K562 (cell line): ENCODE measurements around the gene PTTG1IP. TPM values are rescaled to one million over a fixed set of nuclear protein-coding genes. Genes with fewer than 3 reads are reported as not detected.

Experiments
- BDP1 ChIP-seq: IDR thresholded peaks from 3 replicates; pipeline ENCODE4 v1.6.1; 2011; ENCODE audit not compliant: insufficient read length, insufficient read depth
- CXXC5 ChIP-seq: fragments of 250-450 bp; sonication (Bioruptor Pico); IDR thresholded peaks from 2 replicates; pipeline ENCODE4 v1.8.0; 2022; ENCODE audit warnings: inconsistent platforms, mild to moderate bottlenecking, moderate library complexity
- HEY1 ChIP-seq: fragments of 250-450 bp; sonication (Bioruptor Pico); IDR thresholded peaks from 2 replicates; pipeline ENCODE4 v1.5.0; 2020; ENCODE audit warnings: mild to moderate bottlenecking, moderate library complexity, borderline replicate concordance
- MEF2D ChIP-seq: conservative IDR thresholded peaks from 2 replicates; pipeline ENCODE4 v1.6.1; 2016; ENCODE audit warnings: low read depth, missing genetic modification characterization, missing compliant biosample characterization
- NEUROD1 ChIP-seq: fragments of 150-350 bp; IDR thresholded peaks from 2 replicates; pipeline ENCODE4 v1.6.1; 2014; ENCODE audit warnings: borderline replicate concordance, low read length, low read depth; ENCODE audit not compliant: partially characterized antibody
- RFX7 ChIP-seq: fragments of 250-450 bp; sonication (Bioruptor Pico); IDR thresholded peaks from 2 replicates; pipeline ENCODE4 v1.5.1; 2021; ENCODE audit warnings: mild to moderate bottlenecking
- SLC30A9 ChIP-seq: fragments of 250-450 bp; sonication (Bioruptor Pico); IDR thresholded peaks from 2 replicates; pipeline ENCODE4 v1.8.0; 2022; ENCODE audit warnings: mild to moderate bottlenecking, moderate library complexity
- SRSF7 ChIP-seq: fragments of 200-400 bp; formaldehyde crosslinking; optimal IDR thresholded peaks from 2 replicates; pipeline ENCODE3; 2017; ENCODE audit warnings: mild to moderate bottlenecking, low read depth, low read length
- STAG1 ChIP-seq: sonication (generic); formaldehyde crosslinking; IDR thresholded peaks from 2 replicates; pipeline ENCODE4 v1.5.0; 2020; ENCODE audit warnings: missing genetic modification reagents, borderline replicate concordance
- TSC22D4 ChIP-seq: fragments of 450-650 bp; IDR thresholded peaks from 2 replicates; pipeline ENCODE4 v1.6.1; 2016; ENCODE audit warnings: missing genetic modification characterization, missing biosample characterization, control low read depth
- ZC3H4 ChIP-seq: sonication (generic); formaldehyde crosslinking; IDR thresholded peaks from 2 replicates; pipeline ENCODE4 v1.9.0; 2021; ENCODE audit warnings: missing genetic modification reagents, borderline replicate concordance
- ZFPM2 ChIP-seq: fragments of 250-450 bp; sonication (Bioruptor Pico); IDR thresholded peaks from 2 replicates; pipeline ENCODE4 v1.5.1; 2022; ENCODE audit warnings: mild to moderate bottlenecking
- ZNF212 ChIP-seq: fragments of 450-650 bp; formaldehyde crosslinking; IDR thresholded peaks from 2 replicates; pipeline ENCODE4 v1.4.0; 2020; ENCODE audit warnings: mild to moderate bottlenecking
- polyA plus RNA-seq, 8 experiments: library from polyadenylated mRNA; depleted of rRNA in 4 of 8; stranded (reverse) in 5 of 8; unstranded in 3 of 8; fragments of >200 nt; fragmentation: Nextera tagmentation in 2 of 8; fragmentation: Illumina TruSeq in 1 of 8; extraction: Ambion mirVana in 2 of 8; extraction: Trizol in 1 of 8; gene quantifications; 2 replicates each; pipeline versions ENCODE4 v1.2.1 to v1.2.3, GENCODE V29; 2011 to 2014; ENCODE audit warnings: inconsistent platforms in 1 of 8, missing spikeins in 1 of 8
- total RNA-seq, 7 experiments: library from RNA; depleted of rRNA in 6 of 7; stranded (reverse); fragments of >200 nt in 6 of 7; fragmentation: Illumina TruSeq in 2 of 7; extraction: Trizol in 2 of 7; gene quantifications; 2 replicates each; pipeline versions ENCODE4 v1.2.1 to v1.2.3, GENCODE V29; 2011 to 2021; ENCODE audit warnings: low replicate concordance in 1 of 7
- TF ChIP-seq, protein P1 (sequence below): fragments of 450-650 bp; IDR thresholded peaks from 2 replicates; pipeline ENCODE4 v1.6.1; 2016
- TF ChIP-seq, protein P2 (sequence below): fragments of 250-450 bp; sonication (Bioruptor Pico); IDR thresholded peaks from 2 replicates; pipeline ENCODE4 v1.5.0; 2021; ENCODE audit warnings: mild to moderate bottlenecking, moderate library complexity
- TF ChIP-seq, protein P3 (sequence below), 2 experiments: fragments of 250-450 bp in 1 of 2; fragments of 450-650 bp in 1 of 2; sonication (Bioruptor Pico) in 1 of 2; IDR thresholded peaks; 2 replicates each; pipeline versions ENCODE4 v1.6.1 to v1.8.0; 2016 to 2021; ENCODE audit warnings: mild to moderate bottlenecking in 2 of 2, moderate library complexity in 2 of 2, missing compliant biosample characterization in 1 of 2, missing genetic modification characterization in 1 of 2
- TF ChIP-seq, protein P4 (sequence below): conservative IDR thresholded peaks from 2 replicates; pipeline ENCODE4 v1.6.1; 2011; ENCODE audit warnings: low read depth, mild to moderate bottlenecking, low read length; ENCODE audit not compliant: control insufficient read depth

PTTG1IP gene
- total and polyA plus RNA-seq, 9 of the 15 experiments (the other 6 are each of a cell fraction or from before 2014, with no cell fraction given), result 5.0 to 99.3 (median 82.4) TPM

DNA sequence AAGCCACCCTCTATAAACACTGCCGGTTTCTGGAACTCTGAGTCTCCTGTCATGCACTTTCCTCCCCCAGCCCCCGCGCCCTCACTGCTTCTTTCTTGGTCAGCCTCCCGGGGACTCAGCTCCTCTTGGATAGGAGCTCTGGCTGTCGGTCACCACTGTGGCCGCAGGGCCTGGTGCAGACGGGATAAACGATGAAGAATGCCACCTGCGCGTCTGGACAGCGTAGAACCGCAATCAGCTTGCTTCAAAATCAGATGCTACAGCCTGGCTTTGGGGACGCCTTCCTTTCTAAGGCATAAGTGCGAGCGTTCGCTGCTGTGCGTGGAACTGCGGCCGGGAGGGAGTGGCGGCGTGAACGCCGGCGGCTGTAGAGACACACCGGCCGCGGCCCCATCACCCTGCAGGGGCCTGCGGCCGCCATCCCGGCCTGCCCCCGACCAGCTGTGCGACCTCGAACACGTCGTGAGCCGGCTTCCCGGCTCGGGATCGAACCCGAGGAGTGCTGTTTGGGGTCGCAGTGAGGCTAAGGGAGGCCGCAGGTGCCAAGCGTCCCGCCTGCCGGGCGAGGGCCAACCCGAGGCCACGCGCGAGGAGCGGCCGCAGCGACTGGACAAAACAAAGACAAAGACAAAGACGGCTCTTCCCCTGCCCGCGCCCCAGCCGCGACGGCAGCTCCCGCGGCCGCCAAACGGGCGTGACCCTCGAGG, 688 bp downstream of the PTTG1IP start (continued):
- no peak for TF ChIP-seq RFX7 (CRISPR knock-in tag)
- peak; percentile 15 for TF ChIP-seq NEUROD1
- no peak for TF ChIP-seq MEF2D (tag)
- TF ChIP-seq, protein P1, sequence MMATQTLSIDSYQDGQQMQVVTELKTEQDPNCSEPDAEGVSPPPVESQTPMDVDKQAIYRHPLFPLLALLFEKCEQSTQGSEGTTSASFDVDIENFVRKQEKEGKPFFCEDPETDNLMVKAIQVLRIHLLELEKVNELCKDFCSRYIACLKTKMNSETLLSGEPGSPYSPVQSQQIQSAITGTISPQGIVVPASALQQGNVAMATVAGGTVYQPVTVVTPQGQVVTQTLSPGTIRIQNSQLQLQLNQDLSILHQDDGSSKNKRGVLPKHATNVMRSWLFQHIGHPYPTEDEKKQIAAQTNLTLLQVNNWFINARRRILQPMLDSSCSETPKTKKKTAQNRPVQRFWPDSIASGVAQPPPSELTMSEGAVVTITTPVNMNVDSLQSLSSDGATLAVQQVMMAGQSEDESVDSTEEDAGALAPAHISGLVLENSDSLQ, result peak; percentile 85
- TF ChIP-seq, protein P2, sequence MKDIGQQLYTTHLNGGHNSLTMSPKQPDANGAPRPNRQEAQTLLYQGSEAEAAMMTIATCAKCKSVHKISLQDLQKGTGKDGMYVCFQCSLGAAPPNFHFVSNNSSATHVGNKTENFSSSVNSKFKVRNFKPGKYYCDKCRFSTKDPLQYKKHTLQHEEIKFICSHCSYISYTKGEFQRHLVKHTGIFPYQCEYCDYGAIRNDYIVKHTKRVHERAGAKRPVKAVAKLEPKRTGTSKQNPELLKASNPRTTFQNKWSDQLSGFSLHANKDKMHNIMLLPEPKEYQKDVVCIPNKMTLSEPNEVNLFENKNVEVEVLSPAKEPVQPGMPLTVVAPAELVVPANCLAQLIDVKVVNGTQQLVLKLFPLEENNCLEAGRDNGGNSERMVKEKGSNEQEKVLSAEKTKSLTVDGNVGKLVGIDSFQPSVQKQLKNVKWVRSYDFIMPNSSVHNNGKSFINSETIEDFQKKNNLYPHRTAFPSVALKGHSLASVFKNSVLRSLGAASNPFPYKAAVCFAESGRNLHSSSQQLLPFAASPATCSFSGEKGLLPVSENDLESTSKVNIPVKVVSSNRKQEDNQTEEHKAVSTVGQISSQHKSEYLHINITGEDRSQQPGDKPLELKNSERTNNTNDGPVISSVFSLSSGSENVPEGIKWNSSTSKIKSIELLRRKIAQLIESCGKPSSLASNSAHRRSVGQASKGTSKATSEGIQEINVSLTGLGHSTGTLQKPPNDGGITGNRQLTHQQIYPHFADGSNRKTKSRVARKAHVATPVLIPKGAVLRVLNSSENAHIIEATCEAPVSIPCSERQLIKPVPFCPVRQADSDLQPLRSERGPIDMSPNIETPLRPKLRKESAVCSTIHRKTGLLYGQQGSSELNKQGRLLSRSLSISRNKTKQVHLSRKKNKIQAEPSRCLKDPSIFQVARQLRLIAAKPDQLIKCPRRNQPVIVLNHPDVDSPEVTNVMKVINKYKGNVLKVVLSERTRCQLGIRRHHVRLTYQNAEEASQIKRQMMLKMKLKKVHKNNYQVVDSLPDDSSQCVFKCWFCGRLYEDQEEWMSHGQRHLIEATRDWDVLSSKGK, result no peak
- TF ChIP-seq STAG1 (CRISPR knock-in tag), result no peak
- TF ChIP-seq, protein P3, sequence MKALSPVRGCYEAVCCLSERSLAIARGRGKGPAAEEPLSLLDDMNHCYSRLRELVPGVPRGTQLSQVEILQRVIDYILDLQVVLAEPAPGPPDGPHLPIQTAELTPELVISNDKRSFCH (CRISPR knock-in tag; IDR thresholded peaks at IDR 0.05), result no peak
- TF ChIP-seq, protein P3 (tag; IDR thresholded peaks at IDR 0.05), result peak; percentile 20; the same call in 1 of the 2 replicates
- TF ChIP-seq HEY1 (CRISPR knock-in tag), result no peak
- no peak for TF ChIP-seq BDP1
- TF ChIP-seq ZFPM2 (CRISPR knock-in tag), result no peak
- no peak for TF ChIP-seq ZNF212 (CRISPR knock-in tag)
- peak; percentile 74 for TF ChIP-seq ZC3H4 (CRISPR knock-in tag)
- no peak for TF ChIP-seq TSC22D4 (tag)
- TF ChIP-seq, protein P4, sequence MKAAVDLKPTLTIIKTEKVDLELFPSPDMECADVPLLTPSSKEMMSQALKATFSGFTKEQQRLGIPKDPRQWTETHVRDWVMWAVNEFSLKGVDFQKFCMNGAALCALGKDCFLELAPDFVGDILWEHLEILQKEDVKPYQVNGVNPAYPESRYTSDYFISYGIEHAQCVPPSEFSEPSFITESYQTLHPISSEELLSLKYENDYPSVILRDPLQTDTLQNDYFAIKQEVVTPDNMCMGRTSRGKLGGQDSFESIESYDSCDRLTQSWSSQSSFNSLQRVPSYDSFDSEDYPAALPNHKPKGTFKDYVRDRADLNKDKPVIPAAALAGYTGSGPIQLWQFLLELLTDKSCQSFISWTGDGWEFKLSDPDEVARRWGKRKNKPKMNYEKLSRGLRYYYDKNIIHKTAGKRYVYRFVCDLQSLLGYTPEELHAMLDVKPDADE, result 0 out of 2 replicates have a peak, but pooled peaks have one; percentile 36
- no peak for TF ChIP-seq SLC30A9 (CRISPR knock-in tag)
- no peak for TF ChIP-seq SRSF7
- peak; percentile 47 for TF ChIP-seq CXXC5 (CRISPR knock-in tag)
